Superior temporal gyrus (tissue), 1 donor: Measurements from ENCODE around the gene MTTP.
A peak's percentile ranks its signal among the peaks of the same experiment; 100 is the strongest.
"Not testable (repeated sequence)": the region's sequence is repeated elsewhere in the genome, so short reads cannot be mapped to it uniquely, and the experiment has no call there.

ENCODE experiments used
- DNase-seq: peaks from one replicate; pipeline ENCODE4 v3.0.0-alpha.2; 2016; ENCODE audit errors: extremely low spot score

MTTP gene

DNA sequence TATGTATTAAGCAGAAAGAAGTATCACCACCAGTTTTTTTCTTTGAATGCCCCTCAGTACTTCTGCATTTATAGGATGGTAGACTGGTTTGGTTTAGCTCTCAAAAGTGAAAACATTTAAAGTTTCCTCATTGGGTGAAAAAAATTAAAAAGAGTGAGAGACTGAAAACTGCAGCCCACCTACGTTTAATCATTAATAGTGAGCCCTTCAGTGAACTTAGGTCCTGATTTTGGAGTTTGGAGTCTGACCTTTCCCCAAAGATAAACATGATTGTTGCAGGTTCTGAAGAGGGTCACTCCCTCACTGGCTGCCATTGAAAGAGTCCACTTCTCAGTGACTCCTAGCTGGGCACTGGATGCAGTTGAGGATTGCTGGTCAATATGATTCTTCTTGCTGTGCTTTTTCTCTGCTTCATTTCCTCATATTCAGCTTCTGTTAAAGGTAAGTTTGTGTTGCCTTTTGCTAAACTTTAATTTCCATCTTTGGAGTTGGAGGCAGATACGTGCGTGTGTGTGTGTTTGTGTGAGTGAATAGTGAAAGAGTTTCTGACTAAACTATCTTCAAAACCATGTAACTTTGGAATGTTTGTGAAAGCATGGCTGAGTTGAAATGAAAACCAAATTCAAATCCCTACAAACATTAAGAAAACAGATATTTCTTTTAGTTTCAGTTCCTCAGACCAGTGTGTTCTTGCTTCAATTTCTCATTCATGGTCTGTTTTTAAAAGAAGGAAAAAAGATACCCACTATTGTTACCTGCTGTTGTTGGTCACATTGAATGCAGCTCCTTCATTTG, at the start of gene MTTP:
TSS of gene MTTP (plus strand) at position 295 of the 795 bp plus-strand sequence. CDS start at position 381, 86 bp downstream.
- DNase-seq = no peak

- no peak for DNase-seq
Observed at GRCh38 chr4:99529228-99529627, 45.4 kb upstream of the MTTP start.

GRCh38 chr4:99529956-99530355, 44.7 kb upstream of the MTTP start:
- DNase-seq = no peak

GRCh38 chr4:99534699-99535098, 39.9 kb upstream of the MTTP start:
- not testable (repeated sequence) for DNase-seq

GRCh38 chr4:99536271-99536670, 38.4 kb upstream of the MTTP start:
- DNase-seq = no peak

GRCh38 chr4:99536848-99537247, 37.8 kb upstream of the MTTP start:
- DNase-seq = no peak

- DNase-seq = no peak
Observed at GRCh38 chr4:99537674-99538073, 37.0 kb upstream of the MTTP start.

DNA sequence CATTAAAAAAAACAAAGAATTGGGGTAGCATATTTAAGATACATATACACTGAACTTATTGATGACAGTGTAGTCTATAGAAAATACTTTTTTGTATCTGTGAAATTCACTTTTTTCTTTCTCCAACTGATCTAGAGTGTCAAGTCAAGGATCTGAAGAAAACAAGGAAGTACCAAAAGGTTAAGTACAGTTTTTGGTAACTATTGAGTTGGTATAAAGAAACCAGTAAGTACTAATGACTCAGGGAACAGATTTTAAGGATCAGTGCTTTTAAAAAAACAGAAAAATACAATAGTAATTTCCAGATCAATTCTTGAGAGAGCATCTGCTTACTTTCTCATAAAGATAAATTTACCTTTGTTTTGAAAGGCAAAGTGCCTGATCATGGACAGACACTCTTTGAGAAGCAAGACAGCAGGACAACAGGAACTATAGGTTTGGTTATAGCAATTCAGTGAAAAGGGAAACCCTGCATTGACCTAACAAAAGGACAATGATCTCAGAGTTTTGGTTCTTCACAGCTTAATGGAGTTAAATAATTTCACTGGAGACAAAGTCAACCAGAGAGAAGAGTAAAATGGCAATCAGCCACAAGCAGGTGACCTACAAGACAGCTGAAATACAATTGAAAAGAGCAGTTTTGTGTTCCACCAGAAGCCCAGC, 34.2 kb upstream of the MTTP start:
- no peak for DNase-seq

DNA sequence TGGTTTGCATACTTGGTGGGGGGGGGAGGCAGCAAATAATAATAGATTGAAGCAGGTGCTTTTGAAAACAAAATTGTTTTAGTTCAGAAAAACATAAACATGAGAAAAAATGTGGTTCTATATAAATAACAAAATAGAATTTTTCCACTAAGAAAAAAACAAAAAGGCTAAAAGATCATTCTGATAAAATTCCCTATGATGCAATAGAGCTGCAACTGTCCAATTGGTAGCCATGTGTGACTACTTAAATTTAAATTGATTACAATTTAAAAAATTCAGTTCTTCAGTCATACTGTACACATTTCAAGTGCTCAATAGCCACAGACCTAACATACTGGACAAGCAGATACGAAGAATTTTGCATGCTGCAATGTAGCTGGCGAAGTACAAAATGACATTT, 21.8 kb upstream of the MTTP start:
- DNase-seq = no peak

DNA sequence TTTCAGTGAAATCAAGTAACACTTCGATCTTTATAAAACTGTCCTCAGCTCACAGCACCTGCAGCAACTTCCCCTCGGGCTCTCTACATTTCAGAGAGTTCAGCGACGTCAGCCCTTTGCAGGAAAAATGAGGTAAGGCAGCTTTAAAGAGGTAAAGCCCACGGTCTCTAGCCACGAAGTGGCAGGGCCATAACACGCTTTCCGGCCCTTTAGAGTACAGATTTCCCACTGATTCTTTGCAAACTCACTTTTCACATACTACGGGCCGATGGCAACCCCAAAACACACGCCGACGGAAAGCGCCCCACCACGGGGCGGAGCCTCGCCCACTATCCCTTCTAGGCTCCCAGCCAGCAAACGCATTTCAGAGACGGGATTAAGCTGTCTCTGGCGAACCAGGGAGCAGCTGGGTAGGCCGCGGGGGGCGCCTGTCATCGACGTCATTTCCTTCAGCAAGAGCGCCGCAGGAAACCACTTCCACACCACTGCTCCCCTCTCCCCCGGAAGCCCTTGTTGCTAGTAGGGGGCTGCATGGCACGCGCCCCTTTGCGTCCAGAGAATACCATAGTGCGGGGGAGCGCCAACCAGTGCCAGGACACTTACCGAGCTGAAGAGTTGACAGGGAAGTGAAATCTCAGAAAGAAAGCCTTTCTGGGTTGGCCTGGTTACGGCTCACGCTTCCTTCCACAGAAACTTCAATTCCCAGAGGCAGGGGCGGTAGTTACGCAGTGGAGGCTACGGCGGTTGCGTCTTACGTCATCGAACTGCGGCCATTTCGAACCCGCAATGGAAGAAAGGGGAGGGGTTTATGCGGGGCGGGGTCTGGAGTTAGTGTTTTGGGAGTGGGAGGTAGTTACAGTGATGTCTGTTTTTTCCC, 11.1 kb upstream of the MTTP start, which contains the start of gene TRMT10A:
TSS of gene TRMT10A (minus strand) at position 730 of the 877 bp plus-strand sequence. CDS start 4,701 bp downstream, outside the sequence.
- DNase-seq = peak; percentile 99

DNA sequence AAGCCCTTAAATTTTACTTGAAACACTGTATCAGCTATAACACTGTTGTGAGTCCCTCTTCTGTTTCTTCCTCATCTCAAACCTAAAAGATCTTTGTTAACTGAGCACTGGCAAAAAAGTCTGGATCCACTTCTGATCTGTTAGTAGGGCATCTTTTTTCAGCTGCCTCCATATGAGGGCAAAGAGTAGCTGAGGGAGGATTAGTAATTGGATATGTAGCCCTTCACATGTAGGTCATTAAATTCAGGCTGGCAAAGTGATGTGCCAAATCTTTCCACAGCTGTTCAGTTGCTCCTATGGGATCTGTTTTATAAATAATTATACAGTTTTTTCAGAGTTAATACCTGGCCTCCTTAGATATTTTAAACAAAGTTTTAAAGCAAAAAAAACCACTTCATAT, 9.7 kb upstream of the MTTP start:
- no peak for DNase-seq

- no peak for DNase-seq
Observed at GRCh38 chr4:99571883-99572282, 2.7 kb upstream of the MTTP start.

DNA sequence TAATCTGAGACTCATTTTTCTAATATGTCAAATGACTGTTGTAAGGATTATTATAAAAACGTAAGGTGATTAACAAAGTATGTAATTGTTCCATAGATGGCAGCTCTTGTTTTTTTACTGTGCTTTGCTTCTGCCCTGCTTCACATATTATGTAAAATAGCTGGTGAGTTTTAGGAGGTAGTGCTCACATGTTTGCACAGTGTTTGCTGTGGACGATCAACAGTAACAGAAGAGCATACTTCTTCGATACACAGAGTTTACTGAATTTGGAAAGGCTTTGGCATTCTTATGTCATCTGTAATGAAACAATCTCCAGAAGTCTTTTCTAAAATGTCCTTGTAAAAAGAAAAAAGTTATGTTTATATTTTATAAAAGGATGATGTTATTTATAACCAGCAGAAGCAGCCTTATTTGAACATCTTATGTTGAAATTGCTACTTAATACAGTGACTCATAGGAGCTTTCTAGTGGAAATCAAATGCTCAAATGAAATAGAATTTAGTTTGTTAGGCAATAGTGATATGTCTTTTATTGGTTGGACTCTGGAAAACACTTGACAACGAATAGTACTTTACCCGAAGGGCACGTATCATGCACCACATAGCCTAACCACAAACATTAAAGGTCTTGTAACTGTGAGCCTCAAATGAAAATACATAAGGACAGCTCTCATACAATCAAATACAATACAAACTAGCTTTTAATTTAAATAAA, 1.9 kb upstream of the MTTP start:
- DNase-seq = no peak

DNA sequence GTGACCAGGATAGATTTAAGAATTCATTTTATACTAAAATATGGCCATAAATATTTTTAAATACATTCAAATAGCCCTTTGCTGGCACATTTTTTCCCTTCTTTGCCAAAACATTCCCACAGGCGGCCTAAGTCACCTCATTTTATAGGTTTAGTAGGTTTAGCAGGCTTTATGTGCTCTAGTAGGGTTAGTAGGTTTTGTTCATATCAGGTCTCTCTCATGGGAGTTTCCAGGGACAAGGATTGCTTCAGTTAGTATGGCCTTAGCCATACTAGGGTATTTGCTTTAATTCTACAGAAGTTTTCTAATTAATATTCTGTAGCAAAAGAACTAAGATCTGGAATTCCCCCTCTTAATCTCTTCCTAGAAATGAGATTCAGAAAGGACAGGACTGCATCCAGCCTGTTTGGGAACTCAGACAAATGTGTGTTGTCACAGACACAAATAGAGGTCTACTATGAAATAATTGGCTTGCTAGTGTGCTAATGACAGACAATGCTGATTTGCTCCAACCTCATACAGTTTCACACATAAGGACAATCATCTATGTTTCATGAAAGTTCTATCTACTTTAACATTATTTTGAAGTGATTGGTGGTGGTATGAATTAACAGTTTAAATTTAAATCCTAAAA, 772 bp upstream of the MTTP start:
- DNase-seq = no peak

DNA sequence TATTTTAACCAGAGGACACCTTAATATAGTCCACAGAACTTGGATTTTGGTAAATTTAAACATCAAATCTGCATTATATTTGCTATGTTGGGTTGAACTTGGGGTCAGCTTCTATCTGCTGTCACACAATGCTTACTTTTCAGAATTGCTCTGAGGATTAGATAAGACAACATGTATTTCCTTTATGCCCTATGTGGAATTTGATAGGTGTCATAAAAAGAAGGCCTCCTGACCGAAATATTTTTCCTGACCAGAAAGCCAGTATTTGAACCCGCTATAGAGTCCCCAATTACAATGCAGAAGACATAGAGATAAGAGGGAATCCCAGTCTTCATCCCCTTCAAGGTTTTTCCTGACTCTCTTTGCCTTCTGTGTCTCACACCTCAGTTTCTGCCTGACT, 4.1 kb downstream of the MTTP start:
- DNase-seq = no peak

DNA sequence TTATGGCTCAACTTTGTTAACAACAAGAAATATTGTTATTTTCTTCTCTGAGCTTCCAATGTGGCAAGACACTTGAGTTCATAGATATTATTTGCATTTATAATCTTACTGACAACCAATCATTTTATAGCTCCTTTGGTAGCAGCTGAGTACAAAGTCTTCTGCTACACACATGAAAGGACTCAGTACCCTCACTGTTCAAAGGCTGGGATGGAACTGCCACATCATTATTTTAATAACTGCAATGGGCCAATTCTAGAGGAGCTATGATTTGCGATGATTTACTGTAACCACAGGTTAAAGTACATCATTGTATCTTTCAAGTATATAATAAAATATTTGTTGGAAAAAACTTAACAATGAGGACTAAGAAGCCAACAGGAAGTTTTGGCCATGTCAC, 10.9 kb downstream of the MTTP start:
- DNase-seq = no peak

DNA sequence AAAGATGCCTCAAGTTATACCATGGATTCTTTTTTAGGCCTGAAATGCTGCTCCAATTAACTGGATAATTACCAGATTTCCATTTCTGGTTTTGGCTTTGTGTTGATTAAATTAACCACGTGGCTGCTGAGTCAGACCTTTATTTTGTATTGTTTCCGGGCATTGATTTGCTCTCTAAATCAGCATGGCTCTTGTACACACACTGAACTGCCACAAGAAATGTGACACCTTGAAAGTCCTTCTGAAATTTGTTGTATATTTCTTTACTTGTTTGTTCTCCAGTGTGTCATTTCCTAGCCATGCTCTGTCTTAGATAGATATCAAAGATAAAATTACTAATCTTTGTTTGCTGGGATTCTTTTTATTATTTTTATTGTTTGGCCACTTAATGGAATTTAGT, 11.7 kb downstream of the MTTP start:
- no peak for DNase-seq

DNA sequence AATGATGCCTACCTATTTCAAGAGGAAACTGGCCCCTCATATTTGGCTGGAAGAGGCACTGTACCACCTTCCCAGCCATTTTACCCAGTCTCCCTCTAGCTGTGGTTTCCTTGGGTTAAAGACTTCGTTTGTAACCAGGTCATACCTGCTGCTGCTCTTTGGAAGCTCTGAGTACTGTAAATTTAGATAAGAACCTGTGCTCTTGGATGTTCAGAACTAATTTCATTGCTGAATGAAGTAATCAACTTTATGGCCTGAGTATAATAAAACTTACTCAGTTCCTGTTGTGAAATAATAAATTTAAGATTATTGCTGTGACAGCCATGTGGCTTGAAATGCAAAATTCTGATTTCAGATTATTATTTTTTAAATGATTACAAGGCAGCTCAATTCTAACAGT, 12.2 kb downstream of the MTTP start:
- DNase-seq = no peak

GRCh38 chr4:99587309-99587708, 12.7 kb downstream of the MTTP start:
- DNase-seq = no peak

- no peak for DNase-seq
Observed at GRCh38 chr4:99587803-99588202, 13.2 kb downstream of the MTTP start.

DNA sequence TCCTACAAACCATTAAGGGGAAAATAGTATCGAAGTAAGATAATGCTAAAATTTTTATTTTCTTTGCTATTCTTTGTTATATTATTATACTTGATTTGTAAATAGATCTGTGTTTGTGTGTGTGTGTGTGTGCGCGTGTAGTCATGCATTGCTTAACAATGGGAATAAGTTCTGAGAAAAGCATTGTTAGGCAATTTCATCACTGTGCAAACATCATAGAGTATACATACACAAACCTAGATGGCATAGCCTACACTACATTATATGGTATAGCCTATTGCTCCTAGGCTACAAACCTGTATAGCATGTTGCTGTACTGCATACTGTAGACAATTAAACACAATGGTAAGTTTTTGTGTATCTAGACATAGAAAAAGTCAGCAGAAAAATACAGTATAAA, 17.1 kb downstream of the MTTP start:
- DNase-seq = no peak
